GM21576 (cell line): ENCODE data around the gene CCT5.
"Not testable (repeated sequence)": the region's sequence is repeated elsewhere in the genome, so short reads cannot be mapped to it uniquely, and the experiment has no call there.

Experiments
- ATAC-seq: cut with Tn5 transposase; IDR thresholded peaks from one replicate; pipeline ENCODE4 v1.9.1; 2021; ENCODE audit warnings: mild to moderate bottlenecking, moderate library complexity; ENCODE audit not compliant: unreplicated experiment

The CCT5 gene

GRCh38 chr5:10275460-10275859 lies 25.4 kb downstream of the CCT5 start:
- no peak for ATAC-seq

- ATAC-seq: no peak
Measured at GRCh38 chr5:10275991-10276390, 25.9 kb downstream of the CCT5 start.

GRCh38 chr5:10276691-10277090 lies 26.6 kb downstream of the CCT5 start:
- ATAC-seq: no peak

GRCh38 chr5:10277773-10278630 lies 27.9 kb downstream of the CCT5 start:
- no peak for ATAC-seq

- ATAC-seq: no peak
Measured at GRCh38 chr5:10278658-10279279, 28.7 kb downstream of the CCT5 start.

- ATAC-seq: no peak
Measured at GRCh38 chr5:10279328-10279727, 29.2 kb downstream of the CCT5 start.

GRCh38 chr5:10279925-10280720 lies 30.0 kb downstream of the CCT5 start:
- no peak for ATAC-seq

GRCh38 chr5:10283927-10284635 lies 34.0 kb downstream of the CCT5 start:
- ATAC-seq: peak; percentile 96

GRCh38 chr5:10285362-10285761 lies 35.3 kb downstream of the CCT5 start:
- ATAC-seq: not testable (repeated sequence)

- ATAC-seq: no peak
Measured at GRCh38 chr5:10286162-10286861, 36.2 kb downstream of the CCT5 start.

- no peak for ATAC-seq
Measured at GRCh38 chr5:10286862-10287227, 36.8 kb downstream of the CCT5 start.

- ATAC-seq: peak; percentile 39
Measured at GRCh38 chr5:10288592-10289219, 38.6 kb downstream of the CCT5 start.

GRCh38 chr5:10289353-10289752 lies 39.3 kb downstream of the CCT5 start:
- ATAC-seq: no peak

GRCh38 chr5:10289991-10290390 lies 39.9 kb downstream of the CCT5 start:
- no peak for ATAC-seq

- ATAC-seq: no peak
Measured at GRCh38 chr5:10290438-10290837, 40.4 kb downstream of the CCT5 start.

GRCh38 chr5:10291692-10292339 lies 41.7 kb downstream of the CCT5 start:
- ATAC-seq: no peak

- ATAC-seq: no peak
Measured at GRCh38 chr5:10293907-10294662, 44.0 kb downstream of the CCT5 start.

- no peak for ATAC-seq
Measured at GRCh38 chr5:10295619-10296326, 45.7 kb downstream of the CCT5 start.
